NCI-H1105 treated with DMSO at 0.1 percent for 48 hours (cell line): Measurements from ENCODE around the gene WRAP53.
"Not testable (repeated sequence)": the region's sequence is repeated elsewhere in the genome, so short reads cannot be mapped to it uniquely, and the experiment has no call there.

Experiments used
- DNase-seq: peaks from one replicate; lab custom pipeline; 2025; lab: John Stamatoyannopoulos, UW

WRAP53 gene

DNA sequence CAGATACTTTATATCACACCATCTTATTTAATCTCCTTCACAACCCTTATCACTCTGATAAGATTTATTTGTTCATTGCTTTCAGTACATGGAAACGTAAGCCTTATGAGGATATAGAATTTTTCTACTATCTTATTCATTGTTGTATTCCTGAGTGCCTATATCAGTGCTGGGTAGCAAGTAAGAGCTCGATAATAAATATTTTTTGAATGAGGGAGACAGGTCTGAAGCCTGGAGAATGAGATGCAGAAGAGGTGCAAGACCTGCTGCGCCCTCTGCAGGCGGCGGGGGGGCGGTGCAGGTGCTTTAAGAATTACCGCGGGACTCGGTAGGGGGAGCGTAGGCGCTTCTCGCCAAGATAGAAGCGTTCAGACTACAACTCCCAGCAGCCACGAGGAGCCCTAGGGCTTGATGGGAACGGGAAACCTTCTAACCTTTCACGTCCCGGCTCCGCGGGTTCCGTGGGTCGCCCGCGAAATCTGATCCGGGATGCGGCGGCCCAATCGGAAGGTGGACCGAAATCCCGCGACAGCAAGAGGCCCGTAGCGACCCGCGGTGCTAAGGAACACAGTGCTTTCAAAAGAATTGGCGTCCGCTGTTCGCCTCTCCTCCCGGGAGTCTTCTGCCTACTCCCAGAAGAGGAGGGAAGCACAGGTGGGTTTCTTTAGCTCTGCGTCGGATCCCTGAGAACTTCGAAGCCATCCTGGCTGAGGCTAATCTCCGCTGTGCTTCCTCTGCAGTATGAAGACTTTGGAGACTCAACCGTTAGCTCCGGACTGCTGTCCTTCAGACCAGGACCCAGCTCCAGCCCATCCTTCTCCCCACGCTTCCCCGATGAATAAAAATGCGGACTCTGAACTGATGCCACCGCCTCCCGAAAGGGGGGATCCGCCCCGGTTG is at the start of gene WRAP53:
TSS of gene WRAP53 (plus strand) at position 570 of the 900 bp plus-strand sequence. CDS start at position 742, 172 bp downstream.
- peak; percentile 99 for DNase-seq

DNA sequence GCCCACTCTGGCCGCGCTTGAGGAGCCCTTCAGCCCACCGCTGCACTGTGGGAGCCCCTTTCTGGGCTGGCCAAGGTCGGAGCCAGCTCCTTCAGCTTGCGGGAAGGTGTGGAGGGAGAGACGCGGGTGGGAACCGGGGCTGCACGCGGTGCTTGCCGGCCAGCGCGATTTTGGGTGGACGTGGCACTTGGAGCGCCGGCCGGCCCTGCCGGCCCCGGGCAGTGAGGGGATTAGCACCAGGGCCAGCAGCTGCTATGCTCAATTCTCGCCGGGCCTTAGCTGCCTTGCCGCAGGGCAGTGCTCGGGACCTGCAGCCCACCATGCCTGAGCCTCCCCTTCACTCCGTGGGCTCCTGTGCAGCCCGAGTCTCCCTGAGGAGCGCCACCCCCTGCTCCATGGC is 47.5 kb upstream of the WRAP53 start:
- DNase-seq = no peak

DNA sequence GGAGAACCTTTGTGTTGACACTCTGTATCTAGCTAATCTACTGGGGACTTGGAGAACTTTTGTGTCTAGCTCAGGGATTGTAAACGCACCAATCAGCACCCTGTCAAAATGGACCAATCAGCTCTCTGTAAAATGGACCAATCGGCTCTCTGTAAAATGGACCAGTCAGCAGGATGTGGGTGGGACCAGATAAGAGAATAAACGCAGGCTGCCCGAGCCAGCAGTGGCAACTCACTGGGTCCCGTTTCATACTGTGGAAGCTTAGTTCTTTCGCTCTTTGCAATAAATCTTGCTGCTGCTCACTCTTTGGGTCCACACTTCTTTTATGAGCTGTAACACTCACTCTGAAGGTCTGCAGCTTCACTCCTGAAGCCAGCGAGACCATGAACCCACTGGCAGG is 46.6 kb upstream of the WRAP53 start:
- DNase-seq = not testable (repeated sequence)

DNA sequence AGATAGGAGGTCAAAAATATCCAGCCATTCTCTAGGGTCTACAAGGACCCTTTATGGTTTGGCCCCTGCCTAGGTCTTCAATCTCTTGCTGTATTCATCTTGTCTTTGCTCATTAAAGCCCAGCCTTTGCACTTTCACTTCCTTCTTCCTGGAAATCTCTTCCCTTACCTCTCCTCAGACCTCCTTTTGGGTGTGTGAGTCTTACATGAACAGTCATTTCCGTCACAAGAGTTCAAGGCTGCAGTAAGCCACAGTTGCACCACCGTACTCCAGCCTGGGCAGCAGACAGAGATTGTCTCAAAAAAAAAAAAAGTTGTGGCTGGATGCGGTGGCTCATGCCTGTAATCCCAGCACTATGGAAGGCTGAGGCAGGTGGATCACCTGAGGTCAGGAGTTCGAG is 43.5 kb upstream of the WRAP53 start:
- no peak for DNase-seq

- DNase-seq = no peak
Observed at GRCh38 chr17:7646457-7646856, 41.8 kb upstream of the WRAP53 start.

- DNase-seq = no peak
Observed at GRCh38 chr17:7647018-7647417, 41.3 kb upstream of the WRAP53 start.

GRCh38 chr17:7650509-7651096 is 37.7 kb upstream of the WRAP53 start, which contains the start of gene ATP1B2:
TSS of gene ATP1B2 (plus strand) at chr17:7650926. CDS start at chr17:7651519, 593 bp downstream.
- peak; percentile 60 for DNase-seq

DNA sequence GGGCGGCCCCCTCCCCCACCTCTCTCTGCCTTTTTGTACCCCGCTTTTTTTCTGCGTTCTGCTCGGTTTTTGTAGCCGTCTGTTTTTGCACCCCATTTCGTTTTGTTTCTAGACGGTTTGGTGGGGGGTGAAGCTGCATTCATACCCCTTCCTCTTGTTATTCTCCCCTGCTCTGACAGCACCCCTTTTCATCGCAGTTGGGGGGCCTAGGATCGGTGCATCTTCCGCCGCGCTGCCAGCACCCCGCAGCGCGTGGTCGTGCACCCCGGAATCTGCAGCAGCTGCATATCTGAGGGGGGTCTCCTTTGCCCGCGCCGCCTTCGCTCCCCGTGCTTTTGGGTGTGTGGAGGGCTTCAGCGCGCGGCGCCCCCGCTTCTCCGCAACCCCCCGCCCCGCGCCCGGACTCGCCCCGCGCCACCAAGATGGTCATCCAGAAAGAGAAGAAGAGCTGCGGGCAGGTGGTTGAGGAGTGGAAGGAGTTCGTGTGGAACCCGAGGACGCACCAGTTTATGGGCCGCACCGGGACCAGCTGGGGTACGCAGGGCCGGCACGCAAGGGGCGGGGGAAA is 37.1 kb upstream of the WRAP53 start:
- no peak for DNase-seq

- peak; percentile 26 for DNase-seq
Observed at GRCh38 chr17:7651665-7652387, 36.5 kb upstream of the WRAP53 start.

GRCh38 chr17:7652388-7653356 is 35.6 kb upstream of the WRAP53 start:
- no peak for DNase-seq

- DNase-seq = no peak
Observed at GRCh38 chr17:7654832-7655540, 33.3 kb upstream of the WRAP53 start.

DNA sequence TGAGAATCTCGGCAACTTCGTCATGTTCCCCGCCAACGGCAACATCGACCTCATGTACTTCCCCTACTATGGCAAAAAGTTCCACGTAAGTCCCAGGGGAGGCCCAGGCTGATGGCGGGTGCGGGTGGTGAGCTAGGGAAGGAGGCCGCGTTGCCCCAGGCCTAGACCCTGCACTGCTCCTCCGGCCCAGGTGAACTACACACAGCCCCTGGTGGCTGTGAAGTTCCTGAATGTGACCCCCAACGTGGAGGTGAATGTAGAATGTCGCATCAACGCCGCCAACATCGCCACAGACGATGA is 32.8 kb upstream of the WRAP53 start:
- DNase-seq = no peak

DNA sequence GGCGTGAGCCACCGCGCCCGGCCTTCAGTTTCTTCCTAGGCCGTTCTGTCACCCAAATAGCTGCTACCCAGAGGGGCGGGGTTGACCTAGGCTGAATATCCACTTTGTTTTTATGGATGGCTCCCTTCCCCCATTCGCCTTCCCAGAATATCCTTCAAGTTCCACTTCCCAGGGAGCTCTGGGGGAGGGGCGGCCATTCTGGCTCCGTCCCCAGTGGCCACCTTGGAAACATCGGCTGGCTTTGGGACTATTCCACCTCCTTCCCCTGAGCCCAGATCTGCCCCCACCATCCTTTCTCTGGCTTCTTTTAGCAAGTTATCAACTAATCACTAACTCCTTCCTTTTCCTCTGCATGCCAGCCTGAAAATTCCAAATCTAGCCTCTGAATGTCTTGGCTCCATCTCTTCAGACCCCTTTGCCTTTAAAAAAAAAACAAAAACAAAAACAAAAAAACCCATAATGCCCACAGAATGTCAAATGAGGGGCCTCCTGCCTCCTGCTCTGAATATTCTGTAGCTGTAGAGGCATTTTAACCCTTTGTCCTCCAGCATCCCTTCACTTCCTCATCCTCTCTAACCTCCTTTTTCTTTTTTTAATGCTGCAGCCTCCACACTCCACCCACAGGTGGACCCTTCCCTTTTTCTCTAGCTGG is 31.2 kb upstream of the WRAP53 start:
- no peak for DNase-seq

DNA sequence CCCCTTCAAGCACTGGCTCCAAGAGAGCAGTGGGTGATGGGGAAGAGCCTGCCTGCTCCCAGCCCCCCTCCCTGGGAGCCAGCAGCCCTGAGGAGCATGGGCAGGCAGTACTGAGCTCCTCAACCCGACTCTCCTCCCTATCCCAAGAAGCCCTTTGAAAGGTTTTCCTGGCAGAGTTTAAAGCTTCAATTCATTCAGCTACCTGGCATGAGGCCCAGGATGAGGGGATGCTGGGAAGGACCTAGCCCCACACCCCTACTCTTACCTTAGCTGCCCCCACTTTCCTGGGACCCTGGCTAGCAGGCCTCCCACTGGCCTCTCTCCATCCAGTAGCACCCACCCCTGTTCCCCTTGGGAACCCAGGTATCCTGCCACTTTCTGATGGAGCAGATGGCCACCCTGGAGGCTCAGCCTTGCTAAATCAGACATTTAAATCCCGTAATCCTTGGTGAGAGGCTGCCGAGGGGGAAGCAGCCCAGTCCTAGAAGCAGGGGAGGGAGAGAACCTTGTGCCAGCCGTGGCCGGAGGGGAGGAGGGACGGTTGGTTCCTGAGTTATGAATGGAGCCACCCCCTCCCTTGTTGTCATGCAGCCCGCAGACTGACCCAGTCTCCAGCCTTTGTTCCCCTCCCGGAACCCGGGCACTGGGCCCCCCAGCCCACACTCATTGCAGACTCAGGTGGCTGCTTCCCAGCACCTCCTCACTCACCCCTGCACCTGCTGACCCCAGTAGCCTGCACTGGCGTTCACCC is 20.4 kb upstream of the WRAP53 start:
- DNase-seq = no peak

DNA sequence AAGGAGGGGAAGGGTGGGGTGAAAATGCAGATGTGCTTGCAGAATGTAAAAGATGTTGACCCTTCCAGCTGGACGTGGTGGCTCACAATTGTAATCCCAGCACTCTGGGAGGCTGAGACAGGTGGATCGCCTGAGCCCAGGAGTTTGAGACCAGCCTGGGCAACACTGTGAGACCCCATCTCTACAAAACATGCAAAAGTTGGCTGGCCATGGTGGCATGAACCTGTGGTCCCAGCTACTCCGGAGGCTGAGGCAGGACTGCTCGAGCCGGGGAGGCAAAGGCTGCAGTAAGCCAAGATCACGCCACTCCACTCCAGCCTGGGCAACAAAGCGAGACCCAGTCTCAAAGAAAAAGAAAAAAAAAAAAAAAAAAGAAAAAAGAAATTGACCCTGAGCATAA is 19.8 kb upstream of the WRAP53 start:
- DNase-seq = no peak

DNA sequence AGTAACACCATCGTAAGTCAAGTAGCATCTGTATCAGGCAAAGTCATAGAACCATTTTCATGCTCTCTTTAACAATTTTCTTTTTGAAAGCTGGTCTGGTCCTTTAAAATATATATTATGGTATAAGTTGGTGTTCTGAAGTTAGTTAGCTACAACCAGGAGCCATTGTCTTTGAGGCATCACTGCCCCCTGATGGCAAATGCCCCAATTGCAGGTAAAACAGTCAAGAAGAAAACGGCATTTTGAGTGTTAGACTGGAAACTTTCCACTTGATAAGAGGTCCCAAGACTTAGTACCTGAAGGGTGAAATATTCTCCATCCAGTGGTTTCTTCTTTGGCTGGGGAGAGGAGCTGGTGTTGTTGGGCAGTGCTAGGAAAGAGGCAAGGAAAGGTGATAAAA is 15.0 kb upstream of the WRAP53 start:
- no peak for DNase-seq

- DNase-seq = no peak
Observed at GRCh38 chr17:7674934-7675333, 13.3 kb upstream of the WRAP53 start.

DNA sequence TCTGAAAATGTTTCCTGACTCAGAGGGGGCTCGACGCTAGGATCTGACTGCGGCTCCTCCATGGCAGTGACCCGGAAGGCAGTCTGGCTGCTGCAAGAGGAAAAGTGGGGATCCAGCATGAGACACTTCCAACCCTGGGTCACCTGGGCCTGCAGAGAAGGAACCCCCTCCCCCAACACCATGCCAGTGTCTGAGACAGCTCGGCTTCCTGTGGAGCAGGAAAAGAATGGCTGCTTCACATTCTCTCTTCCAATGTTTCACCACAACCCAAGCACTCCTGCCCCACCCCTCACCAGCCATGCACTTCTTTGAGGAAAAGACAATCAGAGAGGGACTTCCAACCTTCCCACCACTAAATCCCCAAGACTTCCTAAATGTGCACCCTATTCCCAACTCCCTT is 11.7 kb upstream of the WRAP53 start:
- no peak for DNase-seq

GRCh38 chr17:7677388-7678067 is 10.7 kb upstream of the WRAP53 start:
- DNase-seq = no peak
